ENCODE measurements around the gene CDC45.
A peak's percentile ranks its signal among the peaks of the same experiment; 100 is the strongest.

The CDC45 gene

GRCh38 chr22:19432133-19432851 is 47.4 kb upstream of the CDC45 start, which contains the start of gene MRPL40 (continued):
- no peak for TF ChIP-seq PRDM1 (tag by site-specific recombination; IDR thresholded peaks at IDR 0.05)
- TF ChIP-seq ZNF335 (tag by site-specific recombination; conservative IDR thresholded peaks at IDR 0.05): peak; percentile 93
- no peak for TF ChIP-seq ZNF184 (tag by site-specific recombination; IDR thresholded peaks at IDR 0.05)
- TF ChIP-seq ZNF529 (tag by site-specific recombination; IDR thresholded peaks at IDR 0.05; ENCODE audit: insufficient replicate concordance): no peak
- TF ChIP-seq ZNF148 (tag by site-specific recombination; IDR thresholded peaks at IDR 0.05; ENCODE audit: borderline replicate concordance): 0 out of 2 replicates have a peak, but pooled peaks have one; percentile 53
- TF ChIP-seq SP3 (tag by site-specific recombination; IDR thresholded peaks at IDR 0.05): peak; percentile 89
- TF ChIP-seq ZXDB (tag by site-specific recombination; IDR thresholded peaks at IDR 0.05): peak; percentile 89
- peak; percentile 91 for TF ChIP-seq ZEB2 (tag by site-specific recombination; IDR thresholded peaks at IDR 0.05)
- TF ChIP-seq ZNF623 (tag by site-specific recombination; IDR thresholded peaks at IDR 0.05): no peak; the same call in 1 of the 2 replicates
- TF ChIP-seq ZNF211 (tag by site-specific recombination; IDR thresholded peaks at IDR 0.05; ENCODE audit: low read depth): no peak
- TF ChIP-seq ZNF324 (tag by site-specific recombination; IDR thresholded peaks at IDR 0.05): peak; percentile 57
- peak; percentile 61; the same call in 1 of the 2 replicates for TF ChIP-seq ZBTB10 (tag by site-specific recombination; IDR thresholded peaks at IDR 0.05)
- no peak for TF ChIP-seq ZNF354C (tag by site-specific recombination; IDR thresholded peaks at IDR 0.05; ENCODE audit: borderline replicate concordance, low read depth)
- peak; percentile 93 for TF ChIP-seq ZNF561 (tag by site-specific recombination; IDR thresholded peaks at IDR 0.05; ENCODE audit: borderline replicate concordance)
- no peak for TF ChIP-seq ZNF433 (tag by site-specific recombination; IDR thresholded peaks at IDR 0.05; ENCODE audit: low read depth)
- peak; percentile 62; the same call in 1 of the 2 replicates for TF ChIP-seq ZNF596 (tag by site-specific recombination; IDR thresholded peaks at IDR 0.05)
- TF ChIP-seq ZNF174 (tag by site-specific recombination; IDR thresholded peaks at IDR 0.05): no peak
- TF ChIP-seq ZNF837 (tag by site-specific recombination; IDR thresholded peaks at IDR 0.05): peak; percentile 13; the same call in 1 of the 2 replicates
- TF ChIP-seq ZNF239 (tag by site-specific recombination; IDR thresholded peaks at IDR 0.05): peak; percentile 52; the same call in 1 of the 2 replicates
- TF ChIP-seq ZIC2 (tag by site-specific recombination; IDR thresholded peaks at IDR 0.05): peak; percentile 90
- TF ChIP-seq ZNF473 (tag by site-specific recombination; IDR thresholded peaks at IDR 0.05): no peak
- TF ChIP-seq GFI1B (tag by site-specific recombination; IDR thresholded peaks at IDR 0.05): no peak
- TF ChIP-seq PRDM6 (tag by site-specific recombination; IDR thresholded peaks at IDR 0.05): 0 out of 2 replicates have a peak, but pooled peaks have one; percentile 4
- peak; percentile 84 for TF ChIP-seq BCL11A (tag by site-specific recombination; IDR thresholded peaks at IDR 0.05; ENCODE audit: low read depth)
- no peak for TF ChIP-seq GLI2 (tag by site-specific recombination; IDR thresholded peaks at IDR 0.05; ENCODE audit: borderline replicate concordance, low read depth)
- TF ChIP-seq ZNF76 (tag by site-specific recombination; IDR thresholded peaks at IDR 0.05; ENCODE audit: borderline replicate concordance, low read depth): peak; percentile 82
- TF ChIP-seq BCL6B (tag by site-specific recombination; IDR thresholded peaks at IDR 0.05): no peak
- no peak for TF ChIP-seq HOXD13 (CRISPR knock-in tag; IDR thresholded peaks at IDR 0.05; ENCODE audit: borderline replicate concordance)
- peak; percentile 81; the same call in 1 of the 2 replicates for TF ChIP-seq ZBTB20 (tag by site-specific recombination; IDR thresholded peaks at IDR 0.05)
- no peak for TF ChIP-seq ZNF19 (tag by site-specific recombination; IDR thresholded peaks at IDR 0.05; ENCODE audit: low read depth)
- TF ChIP-seq ZBTB21 (tag by site-specific recombination; IDR thresholded peaks at IDR 0.05): 0 out of 2 replicates have a peak, but pooled peaks have one; percentile 27
- TF ChIP-seq ZNF274 (IDR thresholded peaks at IDR 0.05; ENCODE audit: low read length): no peak
- TF ChIP-seq ZNF274 (tag by site-specific recombination; IDR thresholded peaks at IDR 0.05; ENCODE audit: borderline replicate concordance): no peak

All from HEK293 (cell line).